Measurements from ENCODE around the gene FOXN3.

Gene FOXN3

DNA sequence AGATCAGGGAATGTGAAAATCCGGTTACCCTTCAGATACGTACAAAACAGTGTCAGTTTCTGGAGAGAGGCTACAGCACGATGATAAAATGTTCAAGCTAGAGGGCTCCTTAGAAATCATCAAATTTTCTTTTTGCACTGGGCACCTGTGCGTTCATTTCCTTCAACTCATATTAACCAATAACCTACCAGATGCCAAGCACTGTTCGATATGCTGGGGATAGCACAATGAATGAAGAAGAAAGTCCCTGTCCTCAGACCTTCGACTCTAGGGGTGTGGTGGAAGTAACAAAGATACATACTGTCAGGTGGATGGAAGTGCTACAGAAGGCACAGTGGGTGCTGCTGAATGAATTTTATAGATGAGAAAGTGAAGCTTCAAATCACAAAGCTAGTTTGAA is 172.3 kb downstream of the FOXN3 start:
- TF ChIP-seq, protein P1, sequence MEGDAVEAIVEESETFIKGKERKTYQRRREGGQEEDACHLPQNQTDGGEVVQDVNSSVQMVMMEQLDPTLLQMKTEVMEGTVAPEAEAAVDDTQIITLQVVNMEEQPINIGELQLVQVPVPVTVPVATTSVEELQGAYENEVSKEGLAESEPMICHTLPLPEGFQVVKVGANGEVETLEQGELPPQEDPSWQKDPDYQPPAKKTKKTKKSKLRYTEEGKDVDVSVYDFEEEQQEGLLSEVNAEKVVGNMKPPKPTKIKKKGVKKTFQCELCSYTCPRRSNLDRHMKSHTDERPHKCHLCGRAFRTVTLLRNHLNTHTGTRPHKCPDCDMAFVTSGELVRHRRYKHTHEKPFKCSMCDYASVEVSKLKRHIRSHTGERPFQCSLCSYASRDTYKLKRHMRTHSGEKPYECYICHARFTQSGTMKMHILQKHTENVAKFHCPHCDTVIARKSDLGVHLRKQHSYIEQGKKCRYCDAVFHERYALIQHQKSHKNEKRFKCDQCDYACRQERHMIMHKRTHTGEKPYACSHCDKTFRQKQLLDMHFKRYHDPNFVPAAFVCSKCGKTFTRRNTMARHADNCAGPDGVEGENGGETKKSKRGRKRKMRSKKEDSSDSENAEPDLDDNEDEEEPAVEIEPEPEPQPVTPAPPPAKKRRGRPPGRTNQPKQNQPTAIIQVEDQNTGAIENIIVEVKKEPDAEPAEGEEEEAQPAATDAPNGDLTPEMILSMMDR (conservative IDR thresholded peaks at IDR 0.05; ENCODE audit: low read depth, low read length), result no peak
- H3K4me3 ChIP-seq (ENCODE audit: low read length), result no peak overlapping the region
- DNase-seq (ENCODE audit: low read depth), result no peak

DNA sequence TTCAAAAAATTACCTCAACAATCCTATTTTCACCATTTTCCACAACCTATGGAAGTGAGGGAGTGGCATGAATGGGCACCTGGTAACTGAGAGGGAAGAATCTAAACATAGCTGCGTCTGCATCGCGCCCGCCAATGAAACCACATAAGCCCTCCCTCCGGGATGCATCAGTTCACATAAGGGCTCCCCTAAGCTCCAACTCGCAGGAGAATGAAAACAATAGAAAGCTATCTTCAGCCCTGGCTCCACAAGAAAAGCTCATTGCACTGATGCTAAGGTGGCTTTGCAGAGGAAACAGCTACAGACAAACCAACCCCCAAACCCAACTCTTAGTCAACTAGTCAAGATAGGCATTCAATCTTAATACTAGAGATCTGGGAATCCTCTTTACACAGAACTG is 173.3 kb downstream of the FOXN3 start:
- DNase-seq (ENCODE audit: low read depth), result no peak
- TF ChIP-seq, protein P1 (conservative IDR thresholded peaks at IDR 0.05; ENCODE audit: low read depth, low read length), result no peak
- H3K4me3 ChIP-seq (ENCODE audit: low read length), result no peak overlapping the region

DNA sequence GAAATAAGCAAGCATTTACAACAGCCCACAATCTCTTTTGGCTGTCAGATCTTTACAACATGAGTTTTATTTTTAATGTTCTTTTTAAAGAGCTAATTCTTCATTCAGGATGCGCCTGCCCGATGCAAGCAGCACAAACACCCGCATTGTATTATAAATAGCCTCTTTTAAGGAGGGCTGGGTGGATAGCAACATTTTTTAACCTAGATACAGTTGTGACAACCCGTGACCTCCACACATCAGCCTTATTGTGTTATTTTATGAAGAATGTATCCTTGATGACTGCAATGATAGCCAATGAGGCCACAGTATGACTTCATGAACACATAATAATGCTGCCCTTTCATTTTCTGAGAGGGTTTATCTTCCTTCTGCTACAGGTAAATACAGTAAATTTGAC is 173.7 kb downstream of the FOXN3 start:
- no peak overlapping the region for H3K4me3 ChIP-seq (ENCODE audit: low read length)
- TF ChIP-seq, protein P1 (conservative IDR thresholded peaks at IDR 0.05; ENCODE audit: low read depth, low read length), result no peak
- DNase-seq (ENCODE audit: low read depth), result no peak

DNA sequence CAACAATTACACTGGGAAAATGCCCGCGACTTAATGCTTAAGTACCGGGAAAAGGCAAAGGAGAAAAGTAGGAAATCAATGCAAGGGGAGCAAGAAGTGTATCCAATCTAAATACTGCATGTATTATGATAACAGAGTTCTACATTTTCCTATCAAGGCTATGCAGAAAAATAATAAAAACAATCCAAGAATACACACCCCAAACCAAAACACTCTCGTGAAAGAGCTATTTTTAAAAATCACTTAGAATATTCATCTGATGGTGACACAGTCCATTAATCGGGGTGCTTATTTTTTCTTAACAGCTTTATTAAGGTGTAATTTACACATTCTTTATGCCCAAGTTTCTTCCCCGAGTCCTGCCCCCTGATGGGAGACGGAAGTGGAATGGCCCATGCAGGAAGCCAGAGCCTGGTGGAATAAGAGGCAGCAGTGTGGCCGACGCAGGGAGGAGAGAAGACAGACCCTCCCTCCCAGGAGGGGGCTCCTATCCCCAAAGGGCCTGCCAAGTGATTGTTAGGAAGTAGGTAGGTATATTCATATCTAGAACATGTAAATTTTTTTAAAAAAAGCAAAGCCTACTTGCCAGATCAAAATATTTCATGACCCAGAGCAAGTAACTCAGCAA is 174.3 kb downstream of the FOXN3 start:
- no peak overlapping the region for H3K4me3 ChIP-seq (ENCODE audit: low read length)
- TF ChIP-seq, protein P1 (conservative IDR thresholded peaks at IDR 0.05; ENCODE audit: low read depth, low read length), result no peak
- no peak for DNase-seq (ENCODE audit: low read depth)

DNA sequence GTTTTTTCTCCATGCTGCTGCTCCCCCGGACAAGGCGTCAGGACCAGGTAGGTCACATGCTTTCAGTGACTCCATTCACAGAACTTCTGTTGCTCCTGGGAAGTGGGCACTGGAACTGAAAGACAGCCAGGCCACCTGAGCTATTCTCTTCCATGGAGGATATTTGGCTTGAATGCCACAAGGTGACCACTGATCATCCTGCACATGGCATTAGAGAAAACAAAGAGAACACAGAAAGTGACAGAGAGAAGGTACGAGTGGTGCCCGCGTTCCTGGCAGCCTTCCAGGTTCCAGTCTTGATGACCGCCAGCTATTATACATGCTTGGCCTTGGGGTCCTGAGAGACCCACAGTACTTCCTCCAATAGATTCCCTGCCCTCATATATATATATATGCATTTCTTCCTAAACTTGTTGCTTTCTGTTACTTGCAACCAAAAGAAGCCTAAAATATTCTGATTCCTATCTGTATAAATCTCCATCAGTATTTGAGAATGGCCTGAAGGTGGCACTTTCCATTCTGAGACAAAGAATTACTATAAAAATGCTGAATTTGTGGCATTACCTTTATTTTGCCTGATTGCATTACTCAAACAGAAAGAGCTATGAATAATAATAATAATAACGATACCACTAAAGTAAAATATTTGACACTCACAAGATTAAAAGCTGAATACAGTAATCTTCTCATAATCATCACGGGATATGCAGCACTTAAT is 174.9 kb downstream of the FOXN3 start:
- no peak for DNase-seq (ENCODE audit: low read depth)
- H3K4me3 ChIP-seq (ENCODE audit: low read length), result no peak overlapping the region
- TF ChIP-seq, protein P1 (conservative IDR thresholded peaks at IDR 0.05; ENCODE audit: low read depth, low read length), result peak; percentile 27

DNA sequence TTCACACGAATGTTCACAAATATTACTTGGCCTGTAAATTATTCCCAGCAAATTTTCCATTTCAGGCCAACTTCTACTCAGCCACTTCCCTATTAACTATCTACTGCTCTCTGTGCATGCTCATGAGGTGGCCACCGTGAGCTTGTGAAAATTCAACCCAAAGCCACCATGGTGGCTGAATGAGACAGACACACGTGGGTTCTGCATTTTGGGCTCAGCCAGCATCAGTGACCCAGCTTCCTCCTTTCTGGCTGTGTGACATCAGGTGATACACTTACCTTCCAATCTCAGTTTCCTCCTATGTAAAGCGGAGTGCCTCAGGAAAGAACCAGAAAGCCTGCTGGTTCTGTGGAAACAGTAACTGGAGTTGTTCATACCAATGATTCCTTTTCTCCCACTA is 175.8 kb downstream of the FOXN3 start:
- no peak for DNase-seq (ENCODE audit: low read depth)
- no peak overlapping the region for H3K4me3 ChIP-seq (ENCODE audit: low read length)
- TF ChIP-seq, protein P1 (conservative IDR thresholded peaks at IDR 0.05; ENCODE audit: low read depth, low read length), result no peak

DNA sequence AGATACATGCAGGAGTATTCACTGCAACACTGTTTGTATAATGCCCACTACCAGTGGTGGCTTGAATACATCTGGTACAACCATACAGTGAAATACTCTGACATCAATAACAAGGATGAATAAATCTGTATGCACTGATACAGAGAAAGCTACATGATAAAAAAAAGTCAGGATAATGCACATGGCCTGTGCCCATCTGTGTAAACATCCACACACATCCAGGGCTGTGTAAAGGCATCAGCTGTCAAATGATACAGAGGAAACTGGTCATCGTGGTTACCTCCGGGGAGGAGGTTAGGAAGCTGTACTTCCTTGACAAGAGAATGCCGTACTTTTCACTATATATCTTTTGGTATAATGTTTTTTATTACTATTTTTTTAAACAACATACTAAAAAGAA is 176.6 kb downstream of the FOXN3 start:
- TF ChIP-seq, protein P1 (conservative IDR thresholded peaks at IDR 0.05; ENCODE audit: low read depth, low read length), result no peak
- DNase-seq (ENCODE audit: low read depth), result no peak
- H3K4me3 ChIP-seq (ENCODE audit: low read length), result no peak overlapping the region

All from retinal pigment epithelial cell (primary cell).